Brain microvascular endothelial cell (primary cell): ENCODE results near the gene MPPE1.

Source experiments
- DNase-seq: peaks from one replicate; pipeline ENCODE4 v3.0.0-alpha.2; 2020
- H3K27ac ChIP-seq: fragments of 250-450 bp; sonication (Bioruptor Pico); 2 replicates; pipeline ENCODE4 v1.5.1; 2020; ENCODE audit warnings: mild to moderate bottlenecking, moderate library complexity
- H3K27me3 ChIP-seq: fragments of 250-450 bp; sonication (Bioruptor Pico); replicated peaks from 2 replicates; pipeline ENCODE4 v1.5.1; 2020; ENCODE audit warnings: mild to moderate bottlenecking
- H3K36me3 ChIP-seq: fragments of 250-450 bp; sonication (Bioruptor Pico); replicated peaks from 2 replicates; pipeline ENCODE4 v1.5.1; 2020; ENCODE audit warnings: mild to moderate bottlenecking
- H3K4me3 ChIP-seq: 2 replicates; pipeline ENCODE4 v1.5.1; 2011; ENCODE audit warnings: low read depth, mild to moderate bottlenecking, control low read depth, low read length, moderate library complexity
- CTCF ChIP-seq: IDR thresholded peaks from 2 replicates; pipeline ENCODE4 v1.5.1; 2011; ENCODE audit warnings: low read depth, mild to moderate bottlenecking, moderate library complexity, low read length, control low read depth, inconsistent platforms; ENCODE audit errors: missing control alignments
- in situ Hi-C: cut with HindIII; loops from 2 replicates; pipeline ENCODE4 v1.10.0; 2017; ENCODE audit warnings: low sequenced_read_pairs, low pct_ligation_motif_present

Gene MPPE1

GRCh38 chr18:11882636-11883035 is 25.5 kb downstream of the MPPE1 start:
- H3K27ac ChIP-seq, result no peak overlapping the region
- in situ Hi-C loops, result no loop called here
- no peaks in the 10 kb centered on the region for H3K27me3 ChIP-seq
- DNase-seq, result no peak
- no peak for TF ChIP-seq CTCF
- H3K36me3 ChIP-seq, result peaks cover 2% of the 10 kb centered on the region
- no peak overlapping the region for H3K4me3 ChIP-seq

- H3K4me3 ChIP-seq, result no peak overlapping the region
- H3K27me3 ChIP-seq, result no peaks in the 10 kb centered on the region
- no peak overlapping the region for H3K27ac ChIP-seq
- in situ Hi-C loops, result no loop called here
- no peak for TF ChIP-seq CTCF
- no peak for DNase-seq
- H3K36me3 ChIP-seq, result no peaks in the 10 kb centered on the region
These were observed 27.4 kb downstream of the MPPE1 start for GRCh38 chr18:11880586-11881304.

DNA sequence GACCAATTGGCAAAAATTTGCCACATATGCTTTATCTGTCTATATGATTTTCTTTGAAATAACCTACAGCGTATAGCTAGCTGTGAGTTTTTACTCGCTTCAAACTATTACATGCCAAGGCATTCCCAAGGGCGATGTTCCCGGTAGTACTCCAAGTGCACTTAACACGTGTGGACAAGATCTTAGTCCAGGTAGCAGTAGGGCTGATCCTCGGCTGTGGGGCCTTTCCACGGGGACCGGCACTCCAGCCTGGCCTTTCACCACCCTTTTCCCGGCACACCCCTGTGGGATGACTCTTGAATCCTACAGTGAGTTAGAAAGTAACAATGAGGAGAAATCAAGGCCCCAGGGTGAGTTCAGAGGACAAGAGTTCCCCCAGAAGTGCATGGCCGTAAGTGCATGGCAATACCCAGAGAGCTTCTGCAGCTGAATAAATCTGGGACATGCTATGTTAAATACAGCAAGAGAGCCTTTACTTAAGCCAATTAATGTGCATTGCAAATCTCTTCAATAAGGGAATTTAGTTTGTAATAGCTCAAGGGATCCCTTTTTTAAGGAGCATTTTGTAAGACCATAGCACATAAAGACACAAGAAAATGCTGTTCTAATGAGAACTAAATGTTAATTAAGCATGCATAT is 30.5 kb downstream of the MPPE1 start:
- in situ Hi-C loops, result no loop called here
- Histone ChIP-seq H3K4me3 (no peak overlapping the region), H3K27ac (no peak overlapping the region), H3K36me3 (no peaks in the 10 kb centered on the region), H3K27me3 (no peaks in the 10 kb centered on the region)
- DNase-seq, result no peak
- no peak for TF ChIP-seq CTCF

DNA sequence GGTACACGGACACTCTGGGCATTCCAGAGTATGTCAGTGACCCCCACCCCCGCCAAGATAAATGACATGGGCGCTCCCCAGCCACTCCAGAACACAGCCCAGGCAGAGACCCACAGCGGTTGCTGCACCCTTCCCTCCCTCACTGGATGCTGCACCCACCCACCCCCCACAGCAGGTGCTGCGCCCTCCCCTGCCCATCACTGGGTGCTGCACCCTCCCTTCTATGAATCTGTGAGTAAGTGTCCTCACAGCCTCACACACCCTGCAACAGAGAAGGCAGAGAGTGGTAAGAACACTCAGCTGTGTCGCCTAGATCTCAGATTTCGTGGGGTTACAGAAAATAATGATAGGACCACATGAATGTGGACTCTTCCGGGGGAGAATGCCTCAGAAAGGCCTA is 33.4 kb downstream of the MPPE1 start:
- H3K27ac ChIP-seq, result no peak overlapping the region
- H3K27me3 ChIP-seq, result no peaks in the 10 kb centered on the region
- no peaks in the 10 kb centered on the region for H3K36me3 ChIP-seq
- in situ Hi-C loops, result no loop called here
- no peak overlapping the region for H3K4me3 ChIP-seq
- no peak for TF ChIP-seq CTCF
- DNase-seq, result no peak

GRCh38 chr18:11873670-11874340 is 34.3 kb downstream of the MPPE1 start:
- H3K4me3 ChIP-seq, result no peak overlapping the region
- no peak overlapping the region for H3K27ac ChIP-seq
- in situ Hi-C loops, result no loop called here
- no peak for DNase-seq
- no peaks in the 10 kb centered on the region for H3K27me3 ChIP-seq
- TF ChIP-seq CTCF, result no peak
- no peaks in the 10 kb centered on the region for H3K36me3 ChIP-seq
